GM15510 (cell line): Measurements from ENCODE around the gene FUT8.

Experiments
- POLR2A ChIP-seq: IDR thresholded peaks from 3 replicates; pipeline ENCODE4 v1.6.1; 2011; ENCODE audit warnings: borderline replicate concordance; ENCODE audit not compliant: insufficient read length; ENCODE audit errors: extremely low read depth

The FUT8 gene

GRCh38 chr14:65470404-65470880, 57.9 kb downstream of the FUT8 start:
- no peak for TF ChIP-seq POLR2A

- no peak for TF ChIP-seq POLR2A
Measured at GRCh38 chr14:65471038-65471878, 58.7 kb downstream of the FUT8 start.

- no peak for TF ChIP-seq POLR2A
Measured at GRCh38 chr14:65472189-65472588, 59.7 kb downstream of the FUT8 start.

- TF ChIP-seq POLR2A = no peak
Measured at GRCh38 chr14:65476273-65476941, 63.9 kb downstream of the FUT8 start.

- no peak for TF ChIP-seq POLR2A
Measured at GRCh38 chr14:65476942-65477318, 64.4 kb downstream of the FUT8 start.

- TF ChIP-seq POLR2A = no peak
Measured at GRCh38 chr14:65478017-65478416, 65.5 kb downstream of the FUT8 start.

- no peak for TF ChIP-seq POLR2A
Measured at GRCh38 chr14:65478596-65478995, 66.1 kb downstream of the FUT8 start.

GRCh38 chr14:65479386-65479785, 66.9 kb downstream of the FUT8 start:
- no peak for TF ChIP-seq POLR2A

- TF ChIP-seq POLR2A = no peak
Measured at GRCh38 chr14:65482757-65483438, 70.4 kb downstream of the FUT8 start.

GRCh38 chr14:65483647-65484046, 71.1 kb downstream of the FUT8 start:
- TF ChIP-seq POLR2A = no peak

GRCh38 chr14:65485516-65485915, 73.0 kb downstream of the FUT8 start:
- TF ChIP-seq POLR2A = no peak

- no peak for TF ChIP-seq POLR2A
Measured at GRCh38 chr14:65486863-65487262, 74.3 kb downstream of the FUT8 start.

- no peak for TF ChIP-seq POLR2A
Measured at GRCh38 chr14:65487783-65488494, 75.4 kb downstream of the FUT8 start.

- no peak for TF ChIP-seq POLR2A
Measured at GRCh38 chr14:65491274-65491673, 78.7 kb downstream of the FUT8 start.

- TF ChIP-seq POLR2A = no peak
Measured at GRCh38 chr14:65492266-65492665, 79.7 kb downstream of the FUT8 start.
